22Rv1 (cell line): ENCODE results near the gene OR4D6.

Experiments used
- CTCF ChIP-seq: fragments of 450-650 bp; IDR thresholded peaks from 2 replicates; pipeline ENCODE4 v1.5.1; 2017; ENCODE audit warnings: mild to moderate bottlenecking
- ZFX ChIP-seq: fragments of 450-650 bp; IDR thresholded peaks from 2 replicates; pipeline ENCODE4 v1.6.1; 2017; ENCODE audit warnings: antibody characterized with exemption, borderline replicate concordance

GRCh38 chr11:59503276-59503675 lies 46.5 kb downstream of the OR4D6 start, which contains the start of gene OR4D11:
- no peak for TF ChIP-seq CTCF
- no peak for TF ChIP-seq ZFX
